ENCODE results near the gene ACTR6.

The ACTR6 gene

GRCh38 chr12:100186071-100186470 lies 14.5 kb upstream of the ACTR6 start:
- no peak for TF ChIP-seq CTCF (IDR thresholded peaks at IDR 0.05)

- TF ChIP-seq CTCF (IDR thresholded peaks at IDR 0.05): no peak
These were observed 13.5 kb upstream of the ACTR6 start for GRCh38 chr12:100187068-100187467.

GRCh38 chr12:100187857-100188519 lies 12.6 kb upstream of the ACTR6 start:
- no peak for TF ChIP-seq CTCF (IDR thresholded peaks at IDR 0.05)

- TF ChIP-seq CTCF (IDR thresholded peaks at IDR 0.05): no peak
These were observed 10.8 kb upstream of the ACTR6 start for GRCh38 chr12:100189636-100190394.

GRCh38 chr12:100193085-100193484 lies 7.5 kb upstream of the ACTR6 start:
- TF ChIP-seq CTCF (IDR thresholded peaks at IDR 0.05): no peak

- no peak for TF ChIP-seq CTCF (IDR thresholded peaks at IDR 0.05)
These were observed 3.1 kb upstream of the ACTR6 start for GRCh38 chr12:100197486-100197885.

GRCh38 chr12:100199023-100199346 lies 1.6 kb upstream of the ACTR6 start:
- TF ChIP-seq CTCF (IDR thresholded peaks at IDR 0.05): no peak
